Nephron (organoid): ENCODE measurements around the gene FAM168B.

ENCODE experiments used
- H3K27ac Mint-ChIP-seq, 3 experiments: 2 replicates each; pipeline ENCODE4 v1.8.0; 2020; ENCODE audit warnings: mixed read lengths in 3 of 3, mild to moderate bottlenecking in 2 of 3, moderate library complexity in 1 of 3
- H3K27me3 Mint-ChIP-seq: 2 replicates; pipeline ENCODE4 v1.8.0; 2021; ENCODE audit warnings: low read depth, mild to moderate bottlenecking, moderate library complexity, mixed read lengths
- H3K36me3 Mint-ChIP-seq: 2 replicates; pipeline ENCODE4 v1.8.0; 2020; ENCODE audit warnings: low read depth, mixed read lengths
- H3K4me1 Mint-ChIP-seq: 2 replicates; pipeline ENCODE4 v1.8.0; 2020; ENCODE audit warnings: mixed read lengths
- H3K4me3 Mint-ChIP-seq, 3 experiments: 2 replicates each; pipeline ENCODE4 v1.8.0; 2020; ENCODE audit warnings: mild to moderate bottlenecking in 3 of 3, mixed read lengths in 3 of 3, moderate library complexity in 2 of 3
- H3K9me3 Mint-ChIP-seq: 2 replicates; pipeline ENCODE4 v1.8.0; 2020; ENCODE audit warnings: mixed read lengths
- TF ChIP-seq, protein P1 (sequence below), 3 experiments: fragments of 200-600 bp; sonication (generic); IDR thresholded peaks; one replicate each; pipeline ENCODE4 v1.5.0; 2021; ENCODE audit warnings: antibody characterized with exemption in 3 of 3; ENCODE audit not compliant: unreplicated experiment in 3 of 3

The FAM168B gene

DNA sequence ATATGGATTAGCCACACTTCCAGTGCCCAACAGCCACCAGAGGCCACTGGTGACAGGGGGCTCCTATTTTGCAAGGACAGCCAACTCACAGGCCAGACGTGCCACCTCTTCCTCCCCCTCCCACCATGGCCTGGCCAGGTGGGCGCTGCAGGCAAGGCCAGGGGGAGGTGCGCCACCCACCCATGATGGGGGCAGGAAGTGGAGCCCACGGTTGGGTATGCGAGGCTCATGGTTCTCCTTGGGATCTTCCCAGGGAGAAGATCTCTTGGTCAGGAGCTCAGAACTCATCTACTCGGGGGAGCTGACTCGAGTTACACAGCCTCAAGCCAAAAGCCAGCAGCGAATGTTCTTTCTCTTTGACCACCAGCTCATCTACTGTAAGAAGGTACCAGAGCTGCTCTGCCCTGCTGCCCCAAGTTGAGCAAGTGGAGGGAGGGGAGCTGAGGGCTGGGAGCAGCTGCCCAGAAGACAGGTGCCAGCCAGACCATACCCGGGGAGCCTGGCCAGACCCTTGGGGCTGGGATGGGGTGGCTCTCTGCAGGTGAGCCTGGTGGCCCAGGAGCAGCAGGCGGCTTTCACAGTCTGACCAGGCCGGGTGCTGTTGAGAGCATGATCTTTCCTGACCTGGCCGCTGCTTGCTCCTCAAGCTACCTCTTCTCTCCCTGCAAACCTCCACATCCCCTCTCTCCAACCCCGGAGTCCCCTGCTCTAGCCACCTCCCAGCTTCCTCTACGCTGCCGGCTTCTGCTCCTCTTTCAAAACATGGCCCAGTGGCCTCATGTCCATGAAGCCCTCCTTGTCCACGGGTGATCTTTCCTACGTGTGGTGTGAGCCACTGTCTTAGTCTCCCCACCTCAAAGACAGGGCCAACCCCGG is 49.8 kb downstream of the FAM168B start:
- H3K27ac Mint-ChIP-seq = no peak overlapping the region
- peaks cover 11% of the 10 kb centered on the region for H3K36me3 Mint-ChIP-seq
- H3K4me1 Mint-ChIP-seq = no peaks in the 10 kb centered on the region
- no peaks in the 10 kb centered on the region for H3K9me3 Mint-ChIP-seq
- no peak overlapping the region for H3K4me3 Mint-ChIP-seq
- TF ChIP-seq, protein P1, sequence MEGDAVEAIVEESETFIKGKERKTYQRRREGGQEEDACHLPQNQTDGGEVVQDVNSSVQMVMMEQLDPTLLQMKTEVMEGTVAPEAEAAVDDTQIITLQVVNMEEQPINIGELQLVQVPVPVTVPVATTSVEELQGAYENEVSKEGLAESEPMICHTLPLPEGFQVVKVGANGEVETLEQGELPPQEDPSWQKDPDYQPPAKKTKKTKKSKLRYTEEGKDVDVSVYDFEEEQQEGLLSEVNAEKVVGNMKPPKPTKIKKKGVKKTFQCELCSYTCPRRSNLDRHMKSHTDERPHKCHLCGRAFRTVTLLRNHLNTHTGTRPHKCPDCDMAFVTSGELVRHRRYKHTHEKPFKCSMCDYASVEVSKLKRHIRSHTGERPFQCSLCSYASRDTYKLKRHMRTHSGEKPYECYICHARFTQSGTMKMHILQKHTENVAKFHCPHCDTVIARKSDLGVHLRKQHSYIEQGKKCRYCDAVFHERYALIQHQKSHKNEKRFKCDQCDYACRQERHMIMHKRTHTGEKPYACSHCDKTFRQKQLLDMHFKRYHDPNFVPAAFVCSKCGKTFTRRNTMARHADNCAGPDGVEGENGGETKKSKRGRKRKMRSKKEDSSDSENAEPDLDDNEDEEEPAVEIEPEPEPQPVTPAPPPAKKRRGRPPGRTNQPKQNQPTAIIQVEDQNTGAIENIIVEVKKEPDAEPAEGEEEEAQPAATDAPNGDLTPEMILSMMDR (IDR thresholded peaks at IDR 0.05; ENCODE audit: unreplicated experiment in 3 of 3) = no peak
- no peaks in the 10 kb centered on the region for H3K27me3 Mint-ChIP-seq

DNA sequence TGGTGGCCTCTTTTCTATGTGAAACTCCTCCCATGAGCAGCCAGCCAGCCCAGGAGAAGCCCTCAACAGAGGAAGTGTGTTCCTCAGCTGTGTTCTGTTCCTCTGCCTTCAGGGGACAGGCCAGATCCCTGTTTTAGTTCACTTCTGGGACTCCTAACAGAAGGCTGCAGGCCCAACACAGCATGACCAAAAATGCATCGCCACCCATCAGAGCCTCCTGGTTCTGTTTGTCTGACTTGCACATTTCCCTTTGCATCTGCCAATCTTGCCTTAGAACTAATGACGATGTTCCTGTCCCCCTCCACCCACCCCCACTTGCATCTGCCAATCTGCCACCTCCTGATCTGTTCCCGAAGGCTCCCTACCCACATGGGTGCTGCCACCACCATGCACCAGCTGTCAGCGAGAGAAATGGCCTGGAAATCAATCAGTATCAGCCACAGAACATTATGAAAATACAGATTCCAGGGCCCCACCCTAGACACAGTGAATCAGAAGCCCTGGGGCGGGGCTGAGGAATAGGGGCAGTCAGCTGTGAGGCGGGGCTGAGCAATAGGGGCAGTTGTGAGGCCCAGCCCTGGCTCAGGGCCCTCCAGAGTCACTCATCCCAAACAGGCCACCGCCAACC is 51.0 kb downstream of the FAM168B start:
- no peaks in the 10 kb centered on the region for H3K9me3 Mint-ChIP-seq
- no peaks in the 10 kb centered on the region for H3K27me3 Mint-ChIP-seq
- H3K27ac Mint-ChIP-seq = no peak overlapping the region
- H3K4me1 Mint-ChIP-seq = no peaks in the 10 kb centered on the region
- no peak overlapping the region for H3K4me3 Mint-ChIP-seq
- H3K36me3 Mint-ChIP-seq = peaks cover 5% of the 10 kb centered on the region
- TF ChIP-seq, protein P1 (IDR thresholded peaks at IDR 0.05; ENCODE audit: unreplicated experiment in 3 of 3) = no peak

DNA sequence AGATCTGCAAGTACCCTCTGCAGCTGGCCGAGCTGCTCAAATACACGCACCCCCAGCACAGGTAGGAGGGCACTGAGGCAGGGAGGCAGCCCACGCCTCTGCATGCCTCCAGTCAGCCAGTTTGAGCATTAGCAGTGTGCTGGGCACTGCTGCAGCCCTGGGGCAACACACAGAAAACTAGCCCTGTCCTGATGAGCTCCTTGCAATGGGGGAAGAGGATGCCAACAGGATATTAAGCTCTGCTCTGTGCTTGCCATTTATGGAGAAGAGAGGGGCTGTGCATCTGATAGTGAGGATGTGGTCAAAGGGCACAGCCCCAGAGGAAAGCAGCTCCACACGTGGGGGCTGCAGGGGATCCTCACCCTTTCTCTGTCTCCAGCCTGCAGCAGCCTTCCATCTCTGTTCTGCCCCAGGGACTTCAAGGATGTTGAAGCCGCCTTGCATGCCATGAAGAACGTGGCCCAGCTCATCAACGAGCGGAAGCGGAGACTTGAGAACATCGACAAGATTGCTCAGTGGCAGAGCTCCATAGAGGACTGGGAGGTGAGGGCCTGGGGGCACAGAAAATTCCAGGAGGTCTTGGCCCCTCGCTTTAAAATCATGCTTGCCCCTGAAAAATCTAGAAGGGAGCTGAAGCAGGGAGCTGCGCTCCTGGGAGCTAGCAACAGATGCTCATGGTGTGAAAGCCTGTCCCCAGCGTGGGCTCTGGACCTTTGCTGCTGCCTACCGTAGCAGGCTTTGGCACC is 51.7 kb downstream of the FAM168B start:
- H3K27me3 Mint-ChIP-seq = no peaks in the 10 kb centered on the region
- H3K27ac Mint-ChIP-seq = no peak overlapping the region
- TF ChIP-seq, protein P1 (IDR thresholded peaks at IDR 0.05; ENCODE audit: unreplicated experiment in 3 of 3) = no peak
- H3K4me1 Mint-ChIP-seq = no peaks in the 10 kb centered on the region
- no peak overlapping the region for H3K4me3 Mint-ChIP-seq
- peaks cover 1% of the 10 kb centered on the region for H3K36me3 Mint-ChIP-seq
- H3K9me3 Mint-ChIP-seq = no peaks in the 10 kb centered on the region

DNA sequence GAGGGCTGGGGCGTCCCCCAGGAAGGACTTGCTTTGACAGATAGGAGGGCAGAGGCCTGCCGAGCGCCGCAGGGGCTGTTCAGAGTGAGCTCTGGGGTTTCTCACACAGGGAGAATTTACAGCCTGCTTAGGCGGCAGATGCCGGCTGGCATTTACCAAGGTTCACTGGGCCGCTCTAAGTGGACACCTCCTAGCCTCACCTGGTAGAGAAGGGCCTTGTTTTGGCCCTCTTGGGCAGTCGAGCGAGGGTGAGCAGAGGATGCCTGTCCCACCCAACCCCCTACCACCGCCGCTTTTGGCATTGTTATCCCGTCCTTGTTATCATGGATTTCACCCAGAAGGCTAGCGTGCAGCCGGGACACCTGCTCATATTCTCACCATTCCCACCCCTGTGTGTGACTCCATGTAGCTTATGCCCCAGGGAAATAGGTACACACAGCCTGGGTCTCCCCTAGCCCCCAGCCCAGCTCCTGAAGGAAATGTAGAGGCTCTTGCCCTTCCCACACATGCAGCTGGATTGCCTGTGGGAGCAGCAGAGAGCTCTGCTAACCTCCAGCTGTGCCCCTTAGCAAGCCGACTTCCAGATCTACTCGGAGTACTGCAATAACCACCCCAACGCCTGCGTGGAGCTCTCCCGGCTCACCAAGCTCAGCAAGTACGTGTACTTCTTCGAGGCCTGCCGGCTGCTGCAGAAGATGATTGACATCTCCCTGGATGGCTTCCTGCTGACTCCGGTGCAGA is 52.4 kb downstream of the FAM168B start:
- Mint-ChIP-seq H3K4me3 (no peak overlapping the region), H3K27me3 (peaks cover 6% of the 10 kb centered on the region), H3K27ac (no peak overlapping the region), H3K4me1 (no peaks in the 10 kb centered on the region), H3K36me3 (no peaks in the 10 kb centered on the region), H3K9me3 (no peaks in the 10 kb centered on the region)
- TF ChIP-seq, protein P1 (IDR thresholded peaks at IDR 0.05; ENCODE audit: unreplicated experiment in 3 of 3) = peak in 2 of 3 experiments; percentile 15 to 19

DNA sequence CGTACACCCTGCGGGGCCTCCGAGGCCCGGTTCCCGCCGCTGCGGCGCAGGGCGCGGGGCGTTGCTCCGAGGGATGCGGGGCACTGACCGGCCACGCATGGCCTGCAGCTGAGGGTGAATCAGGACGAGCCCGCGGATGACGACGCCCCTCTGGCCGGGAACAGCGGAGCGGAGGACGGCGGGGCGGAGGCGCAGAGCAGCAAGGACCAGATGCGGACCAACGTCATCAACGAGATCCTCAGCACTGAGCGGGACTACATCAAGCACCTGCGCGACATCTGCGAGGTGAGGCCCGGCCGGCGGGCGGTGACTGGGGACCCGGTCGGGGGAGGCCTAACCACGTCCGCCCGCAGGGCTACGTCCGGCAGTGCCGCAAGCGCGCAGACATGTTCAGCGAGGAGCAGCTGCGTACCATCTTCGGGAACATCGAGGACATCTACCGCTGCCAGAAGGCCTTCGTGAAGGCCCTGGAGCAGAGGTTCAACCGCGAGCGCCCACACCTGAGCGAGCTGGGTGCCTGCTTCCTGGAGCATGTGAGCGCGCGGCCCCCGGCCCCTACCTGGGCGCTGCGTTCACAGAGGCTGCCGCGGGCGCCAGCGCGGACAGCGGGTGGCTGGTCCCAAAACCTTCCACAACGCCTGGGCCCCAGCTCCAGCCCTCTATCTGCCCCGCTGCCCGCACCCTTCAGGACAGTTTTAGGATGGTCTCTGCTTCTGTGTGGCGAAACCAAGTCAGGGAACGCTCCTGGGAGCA is 53.2 kb downstream of the FAM168B start:
- Mint-ChIP-seq H3K36me3 (no peaks in the 10 kb centered on the region), H3K4me1 (no peaks in the 10 kb centered on the region), H3K27ac (no peak overlapping the region), H3K4me3 (no peak overlapping the region), H3K9me3 (no peaks in the 10 kb centered on the region), H3K27me3 (peaks cover 6% of the 10 kb centered on the region)
- TF ChIP-seq, protein P1 (IDR thresholded peaks at IDR 0.05; ENCODE audit: unreplicated experiment in 3 of 3) = no peak
